NCI-H446 (cell line): ENCODE measurements around the gene ARNT2.
A peak's percentile ranks its signal among the peaks of the same experiment; 100 is the strongest.
"Not testable (repeated sequence)": the region's sequence is repeated elsewhere in the genome, so short reads cannot be mapped to it uniquely, and the experiment has no call there.

ENCODE experiments used
- DNase-seq, 2 experiments: peaks; one replicate each; lab custom pipeline; 2025; lab: John Stamatoyannopoulos, UW

Gene ARNT2

GRCh38 chr15:80492409-80492808, 88.2 kb downstream of the ARNT2 start:
- DNase-seq, result no peak

GRCh38 chr15:80492874-80493273, 88.7 kb downstream of the ARNT2 start:
- no peak for DNase-seq

GRCh38 chr15:80494351-80494751, 90.2 kb downstream of the ARNT2 start:
- DNase-seq, result no peak

GRCh38 chr15:80494756-80495155, 90.6 kb downstream of the ARNT2 start:
- DNase-seq, result no peak

GRCh38 chr15:80495401-80495942, 91.3 kb downstream of the ARNT2 start:
- DNase-seq, result no peak

GRCh38 chr15:80496096-80496495, 91.9 kb downstream of the ARNT2 start:
- DNase-seq, result no peak

- peak in 1 of 2 experiments; percentile 11 for DNase-seq
These were observed 93.0 kb downstream of the ARNT2 start for GRCh38 chr15:80497221-80497620.

- no peak for DNase-seq
These were observed 94.5 kb downstream of the ARNT2 start for GRCh38 chr15:80498652-80499051.

GRCh38 chr15:80500021-80500420, 95.8 kb downstream of the ARNT2 start:
- DNase-seq, result no peak

- no peak for DNase-seq
These were observed 97.3 kb downstream of the ARNT2 start for GRCh38 chr15:80501476-80501875.

- DNase-seq, result no peak
These were observed 98.6 kb downstream of the ARNT2 start for GRCh38 chr15:80502782-80503181.

- no peak for DNase-seq
These were observed 99.3 kb downstream of the ARNT2 start for GRCh38 chr15:80503319-80503952.

GRCh38 chr15:80504931-80505330, 100.7 kb downstream of the ARNT2 start:
- no peak for DNase-seq

- DNase-seq, result no peak
These were observed 102.2 kb downstream of the ARNT2 start for GRCh38 chr15:80506286-80506893.

GRCh38 chr15:80507131-80507530, 102.9 kb downstream of the ARNT2 start:
- DNase-seq, result no peak

- peak in 1 of 2 experiments; percentile 1 for DNase-seq
These were observed 103.6 kb downstream of the ARNT2 start for GRCh38 chr15:80507638-80508316.

GRCh38 chr15:80508783-80509182, 104.6 kb downstream of the ARNT2 start:
- DNase-seq, result no peak

GRCh38 chr15:80509800-80510199, 105.6 kb downstream of the ARNT2 start:
- no peak for DNase-seq

GRCh38 chr15:80510985-80511384, 106.8 kb downstream of the ARNT2 start:
- not testable (repeated sequence) for DNase-seq

- no peak for DNase-seq
These were observed 108.8 kb downstream of the ARNT2 start for GRCh38 chr15:80512726-80513660.

GRCh38 chr15:80514071-80514780, 110.0 kb downstream of the ARNT2 start:
- no peak for DNase-seq
